ENCODE results near the gene ACSL5.
"Not testable (repeated sequence)": the region's sequence is repeated elsewhere in the genome, so short reads cannot be mapped to it uniquely, and the experiment has no call there.

The ACSL5 gene

DNA sequence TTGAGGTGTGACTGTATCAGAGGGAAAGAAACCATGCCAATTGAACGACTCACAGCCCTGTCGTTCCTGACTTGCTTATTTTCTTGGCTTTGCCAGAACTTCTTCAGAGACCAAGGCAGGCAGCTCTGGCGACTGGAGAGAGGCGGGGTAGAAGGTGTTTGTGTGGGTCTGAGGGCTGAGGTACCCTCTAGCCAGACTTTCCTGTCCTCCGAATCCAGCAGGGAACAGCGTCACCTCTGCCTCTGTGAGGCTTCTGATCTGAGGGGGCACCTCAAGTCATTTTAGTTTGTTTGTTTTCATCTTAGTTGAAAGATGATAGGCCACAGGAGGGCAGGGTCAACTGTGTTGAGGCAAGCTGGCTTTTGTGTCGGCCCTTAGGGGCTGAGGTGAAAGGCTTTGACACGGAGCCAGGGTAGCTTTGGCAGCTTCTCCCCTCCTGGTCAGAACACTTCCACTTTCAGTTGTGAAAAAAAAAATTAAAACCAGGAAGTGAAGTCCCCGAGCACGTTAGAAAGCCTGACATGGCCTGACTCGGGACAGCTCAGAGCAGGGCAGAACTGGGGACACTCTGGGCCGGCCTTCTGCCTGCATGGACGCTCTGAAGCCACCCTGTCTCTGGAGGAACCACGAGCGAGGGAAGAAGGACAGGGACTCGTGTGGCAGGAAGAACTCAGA lies 1.9 kb downstream of the ACSL5 start:
- TF ChIP-seq GATA1 (IDR thresholded peaks at IDR 0.05; ENCODE audit: low read depth, low read length) (no peak), POLR2A (IDR thresholded peaks at IDR 0.05; ENCODE audit: low read length) (peak; percentile 53)
- DNase-seq, result peak; percentile 82

- no peak for TF ChIP-seq GATA1 (IDR thresholded peaks at IDR 0.05; ENCODE audit: low read depth, low read length)
- no peak for TF ChIP-seq POLR2A (IDR thresholded peaks at IDR 0.05; ENCODE audit: low read length)
- peak in 1 of 2 experiments; percentile 49 for DNase-seq
Measured at GRCh38 chr10:112376396-112376790, 2.5 kb downstream of the ACSL5 start.

- DNase-seq, result not testable (repeated sequence)
Measured at GRCh38 chr10:112377116-112377515, 3.2 kb downstream of the ACSL5 start.

- peak in 1 of 2 experiments; percentile 53 for DNase-seq
- no peak for TF ChIP-seq POLR2A (IDR thresholded peaks at IDR 0.05; ENCODE audit: low read length)
- TF ChIP-seq GATA1 (IDR thresholded peaks at IDR 0.05; ENCODE audit: low read depth, low read length), result no peak
Measured at GRCh38 chr10:112379635-112380296, 5.8 kb downstream of the ACSL5 start.

- peak in 1 of 2 experiments; percentile 32 for DNase-seq
- TF ChIP-seq POLR2A (IDR thresholded peaks at IDR 0.05; ENCODE audit: low read length) (no peak), GATA1 (IDR thresholded peaks at IDR 0.05; ENCODE audit: low read depth, low read length) (no peak)
Measured at GRCh38 chr10:112382515-112383235, 8.8 kb downstream of the ACSL5 start.

DNA sequence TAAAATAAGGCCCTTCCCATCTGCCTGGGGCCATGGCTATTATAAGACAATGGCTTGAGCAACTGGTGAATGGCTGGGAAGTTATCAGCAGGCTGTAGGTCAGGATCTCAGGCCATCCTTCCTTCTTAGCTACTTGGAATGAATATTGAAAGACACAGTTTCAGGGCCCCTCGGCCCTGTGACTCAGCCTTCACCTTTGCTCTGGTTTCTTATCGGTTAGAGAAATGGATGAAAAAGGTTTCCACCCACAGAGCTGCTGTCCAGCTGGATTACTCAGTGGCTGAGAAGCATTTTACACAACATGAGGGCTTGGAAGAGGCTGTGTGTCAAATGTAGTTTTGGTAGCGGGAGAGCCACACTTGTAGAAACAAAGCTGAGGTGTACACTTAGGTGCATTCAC lies 9.4 kb downstream of the ACSL5 start:
- peak; percentile 92 to 95 for DNase-seq
- no peak for TF ChIP-seq GATA1 (IDR thresholded peaks at IDR 0.05; ENCODE audit: low read depth, low read length)
- peak; percentile 33 for TF ChIP-seq POLR2A (IDR thresholded peaks at IDR 0.05; ENCODE audit: low read length)

DNA sequence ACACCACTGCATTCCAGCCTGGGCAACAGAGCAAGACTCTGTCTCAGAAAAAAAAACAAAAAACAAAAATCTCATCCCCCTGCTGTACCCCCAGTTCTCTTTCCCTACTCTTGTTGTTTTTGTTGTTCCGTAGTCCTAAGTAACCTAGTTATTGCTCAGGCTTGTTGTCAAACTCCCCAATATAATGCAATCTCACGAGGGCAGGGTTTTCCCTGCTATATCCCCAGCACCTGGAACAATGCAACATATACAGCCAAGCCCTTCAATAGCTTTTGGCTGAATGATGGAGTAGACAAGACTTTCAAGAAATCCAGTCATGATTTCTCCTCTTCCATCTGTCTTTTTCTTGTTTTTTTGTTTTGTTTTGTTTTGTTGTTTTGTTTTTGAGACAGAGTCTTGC lies 10.2 kb downstream of the ACSL5 start:
- TF ChIP-seq POLR2A (IDR thresholded peaks at IDR 0.05; ENCODE audit: low read length), result no peak

GRCh38 chr10:112385201-112385600 lies 11.3 kb downstream of the ACSL5 start:
- TF ChIP-seq POLR2A (IDR thresholded peaks at IDR 0.05; ENCODE audit: low read length) (no peak), GATA1 (IDR thresholded peaks at IDR 0.05; ENCODE audit: low read depth, low read length) (no peak)
- peak; percentile 9 to 34 for DNase-seq

More for the DNA sequence above, 10.2 kb downstream of the ACSL5 start:
- peak; percentile 7 to 33 for DNase-seq

DNA sequence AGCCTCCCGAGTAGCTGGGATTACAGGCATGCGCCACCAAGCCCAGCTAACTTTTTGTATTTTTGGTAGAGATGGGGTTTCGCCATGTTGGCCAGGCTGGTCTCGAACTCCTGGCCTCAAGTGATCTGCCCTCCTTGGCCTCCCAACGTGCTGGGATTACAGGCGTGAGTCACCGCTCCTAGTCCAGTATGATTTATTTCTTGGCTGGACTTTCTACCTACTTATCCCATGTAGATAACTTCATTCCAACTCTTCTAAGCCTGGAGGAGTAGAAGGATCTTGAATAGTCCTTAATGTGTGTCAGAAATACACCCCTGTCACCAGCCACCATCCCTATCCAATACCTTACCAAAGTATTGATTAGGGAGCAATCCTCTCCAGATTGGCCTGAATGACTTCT lies 14.1 kb downstream of the ACSL5 start:
- DNase-seq, result not testable (repeated sequence)

GRCh38 chr10:112388548-112388947 lies 14.6 kb downstream of the ACSL5 start:
- TF ChIP-seq GATA1 (IDR thresholded peaks at IDR 0.05; ENCODE audit: low read depth, low read length) (no peak), POLR2A (IDR thresholded peaks at IDR 0.05; ENCODE audit: low read length) (no peak)
- DNase-seq, result no peak

DNA sequence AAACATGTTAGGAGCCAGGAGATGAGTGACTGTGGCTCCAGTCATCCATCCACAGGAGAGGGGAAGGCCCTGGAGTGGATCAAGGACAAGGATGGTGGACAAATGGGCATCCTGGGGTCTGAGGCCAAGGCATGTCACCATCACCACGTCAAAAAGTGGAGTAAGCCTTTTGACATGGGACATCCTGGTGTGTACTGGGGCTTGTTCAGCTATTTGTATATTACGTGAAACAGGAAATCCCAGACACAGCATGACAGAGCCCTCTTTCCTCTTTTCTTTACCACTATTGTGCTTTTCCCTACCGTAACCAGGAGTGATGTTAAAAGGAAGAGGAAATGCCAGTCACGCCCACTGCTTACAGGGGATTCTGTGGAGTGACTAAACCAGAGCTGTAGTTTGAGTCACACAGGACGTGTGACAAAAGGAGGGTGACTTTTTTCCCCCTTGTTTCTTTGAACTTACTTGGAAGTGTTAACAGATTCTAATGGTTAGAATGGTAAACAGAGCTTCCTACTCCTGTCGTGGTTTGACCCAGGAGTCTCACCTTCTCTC lies 15.4 kb downstream of the ACSL5 start:
- TF ChIP-seq POLR2A (IDR thresholded peaks at IDR 0.05; ENCODE audit: low read length) (no peak), GATA1 (IDR thresholded peaks at IDR 0.05; ENCODE audit: low read depth, low read length) (no peak)
- peak in 1 of 2 experiments; percentile 16 for DNase-seq

DNA sequence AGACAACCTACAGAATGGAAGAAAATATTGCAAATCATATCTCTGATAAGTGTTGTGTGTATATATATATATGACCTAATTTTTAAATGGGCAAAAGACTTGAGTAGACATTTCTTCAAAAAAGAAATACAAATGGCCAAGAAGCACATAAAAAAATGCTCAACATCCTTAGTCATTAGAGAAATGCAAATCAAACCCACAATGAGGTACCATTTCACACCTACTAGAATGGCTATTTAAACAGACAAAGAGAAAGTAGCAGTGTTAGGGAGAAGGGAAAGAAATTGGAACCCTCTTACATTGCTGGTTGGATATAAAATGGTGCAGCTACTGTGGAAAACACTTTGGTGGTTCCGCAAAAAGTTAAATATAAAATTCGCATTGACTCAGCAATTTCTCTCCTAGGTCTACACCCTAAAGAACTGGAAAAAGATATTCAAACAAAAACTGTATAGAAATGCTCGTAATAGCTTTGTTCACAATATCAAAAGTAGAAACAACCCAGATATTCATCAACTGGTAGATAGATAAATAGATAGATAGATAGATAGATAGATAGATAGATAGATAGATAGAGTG lies 16.3 kb downstream of the ACSL5 start:
- no peak for TF ChIP-seq GATA1 (IDR thresholded peaks at IDR 0.05; ENCODE audit: low read depth, low read length)
- DNase-seq, result no peak

DNA sequence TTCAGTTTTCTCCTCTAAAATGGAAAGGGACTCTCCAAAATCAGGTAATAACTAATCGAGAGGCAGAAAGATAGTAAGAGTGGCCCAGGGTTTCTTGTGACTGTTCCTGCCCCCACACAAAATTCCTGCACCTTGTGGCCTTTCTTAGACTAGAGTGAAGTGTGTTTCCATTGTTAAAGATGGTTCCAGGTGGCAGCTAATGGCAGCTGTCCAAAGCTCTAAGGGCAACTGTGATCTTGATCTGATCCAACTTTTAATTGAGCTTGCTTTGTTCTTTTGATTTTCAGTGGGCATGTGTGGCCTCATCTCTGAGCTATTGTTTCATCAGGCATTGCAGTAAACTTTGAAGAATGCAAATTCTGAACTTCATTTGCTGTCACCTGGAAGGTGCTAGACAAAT lies 19.4 kb downstream of the ACSL5 start:
- DNase-seq, result no peak
- TF ChIP-seq POLR2A (IDR thresholded peaks at IDR 0.05; ENCODE audit: low read length), result no peak
- no peak for TF ChIP-seq GATA1 (IDR thresholded peaks at IDR 0.05; ENCODE audit: low read depth, low read length)

DNA sequence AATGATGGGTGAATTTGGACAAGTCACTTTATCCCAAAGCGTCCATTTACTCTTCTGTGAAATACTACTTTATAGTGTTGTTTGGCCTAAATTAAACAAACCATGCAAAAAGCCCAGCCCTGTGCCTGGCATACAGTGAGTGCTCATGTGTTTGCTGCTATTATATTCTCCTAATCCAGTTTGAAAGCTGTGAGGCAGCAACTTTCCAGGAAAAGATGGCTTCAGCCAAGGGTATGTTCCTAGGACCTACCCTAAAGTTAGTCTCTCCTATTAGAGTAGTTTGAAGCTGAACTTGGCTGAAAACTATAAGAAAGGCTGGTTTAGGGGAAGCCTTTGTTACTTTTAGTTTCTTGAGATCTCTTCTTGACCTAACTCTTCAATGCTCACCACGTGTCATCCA lies 19.9 kb downstream of the ACSL5 start:
- DNase-seq, result no peak
- TF ChIP-seq GATA1 (IDR thresholded peaks at IDR 0.05; ENCODE audit: low read depth, low read length) (no peak), POLR2A (IDR thresholded peaks at IDR 0.05; ENCODE audit: low read length) (no peak)

All from erythroblast (primary cell).